Measurements from ENCODE around the gene SNX12.
A peak's percentile ranks its signal among the peaks of the same experiment; 100 is the strongest.

Gene SNX12

DNA sequence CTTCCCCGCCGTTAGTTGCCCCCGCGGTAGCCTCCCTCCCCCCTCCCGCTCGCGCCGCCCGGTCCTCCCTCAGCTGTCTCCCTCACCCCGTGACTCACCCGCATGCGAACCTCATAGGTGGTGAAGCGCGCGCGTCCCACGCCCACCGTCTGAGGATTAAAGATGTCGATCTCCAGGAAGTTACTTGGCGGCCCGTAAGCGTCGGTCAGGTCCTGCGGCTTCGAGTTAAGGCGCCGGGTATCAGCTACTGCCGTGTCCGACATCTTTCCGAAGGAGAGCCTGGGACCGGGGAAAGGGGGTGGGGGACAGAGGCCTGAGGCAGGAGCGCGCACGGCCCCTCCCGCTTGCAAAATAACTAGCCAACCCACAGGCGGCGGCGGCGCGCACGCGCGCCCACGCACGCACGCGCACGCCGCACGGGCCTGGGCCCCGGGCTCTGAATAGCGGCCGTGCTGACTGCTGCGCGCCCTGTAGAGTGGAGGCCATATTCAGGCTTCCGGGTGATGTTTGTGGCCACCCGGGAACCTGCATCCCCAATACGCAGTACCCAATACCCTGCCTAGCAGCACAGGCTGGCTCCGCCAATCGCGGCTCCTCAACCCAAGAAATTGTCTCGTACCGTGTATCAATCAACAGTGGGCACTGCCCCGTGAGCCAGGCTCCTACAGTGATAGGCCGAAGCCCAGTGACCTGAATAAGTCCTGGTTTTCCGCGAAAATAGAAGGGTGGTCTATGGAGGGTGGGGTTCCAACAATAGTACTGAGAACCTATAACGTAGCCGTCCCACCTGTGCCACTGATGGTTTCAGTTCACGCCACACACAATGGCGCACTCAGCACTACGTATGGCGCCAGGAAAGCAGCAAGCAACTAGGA lies at the start of gene SNX12:
SNX12 (minus strand) TSS at position 291 of the 875 bp plus-strand sequence; CDS start at position 263, 28 bp downstream.
- FAIRE-seq (peak; percentile 95), DNase-seq (ENCODE audit: insufficient read length, low spot score) (peak; percentile 76)
- TF ChIP-seq POLR2A (IDR thresholded peaks at IDR 0.05; ENCODE audit: low read depth, low read length) = peak; percentile 56; the same call in 1 of the 2 replicates

DNA sequence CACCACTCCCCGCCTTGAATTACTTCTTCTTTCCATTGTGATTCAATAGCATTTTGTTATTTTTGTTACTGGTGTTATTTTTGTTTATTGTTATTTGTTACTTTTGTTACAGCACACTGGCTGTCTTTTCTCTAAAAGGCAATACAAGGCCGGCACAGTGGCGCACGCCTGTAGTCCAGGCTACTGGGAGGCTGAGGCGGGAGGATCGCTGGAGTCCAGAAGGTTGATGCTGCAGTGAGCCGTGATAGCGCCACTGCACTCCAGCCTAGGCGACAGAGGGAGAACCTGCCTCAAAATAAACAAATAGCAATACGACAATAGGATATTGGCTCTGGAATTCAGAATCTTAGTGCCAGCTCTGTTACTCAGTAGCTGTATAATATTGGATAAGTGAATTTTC lies 49.2 kb upstream of the SNX12 start:
- DNase-seq (ENCODE audit: insufficient read length, low spot score) = no peak
- TF ChIP-seq POLR2A (IDR thresholded peaks at IDR 0.05; ENCODE audit: low read depth, low read length) = no peak
- no peak for FAIRE-seq

DNA sequence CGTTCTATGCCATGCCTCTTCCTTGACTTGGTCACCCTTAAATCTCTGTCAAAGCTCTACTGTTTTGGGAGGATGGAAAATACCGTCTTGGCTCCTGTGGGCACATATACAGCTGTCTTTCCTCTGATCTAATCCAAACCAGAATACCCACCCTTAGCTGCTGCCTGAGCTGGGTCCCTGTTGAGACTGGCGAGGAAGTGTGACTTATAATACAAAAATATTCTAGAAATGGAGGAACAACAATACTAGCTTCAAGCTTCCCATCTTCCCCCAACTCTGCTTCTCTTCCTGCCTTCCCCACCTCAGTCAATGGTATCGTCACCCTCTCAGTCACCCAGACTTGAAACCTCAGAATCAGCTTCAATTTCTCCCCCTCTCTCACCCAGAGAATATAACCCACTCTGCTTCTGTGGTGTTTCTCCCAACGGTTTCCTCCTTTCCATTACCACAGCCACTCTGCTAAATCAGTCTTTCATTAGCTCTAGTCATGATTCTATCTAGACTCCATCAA lies 43.8 kb upstream of the SNX12 start:
- TF ChIP-seq POLR2A (IDR thresholded peaks at IDR 0.05; ENCODE audit: low read depth, low read length) = no peak
- no peak for FAIRE-seq
- DNase-seq (ENCODE audit: insufficient read length, low spot score) = no peak

DNA sequence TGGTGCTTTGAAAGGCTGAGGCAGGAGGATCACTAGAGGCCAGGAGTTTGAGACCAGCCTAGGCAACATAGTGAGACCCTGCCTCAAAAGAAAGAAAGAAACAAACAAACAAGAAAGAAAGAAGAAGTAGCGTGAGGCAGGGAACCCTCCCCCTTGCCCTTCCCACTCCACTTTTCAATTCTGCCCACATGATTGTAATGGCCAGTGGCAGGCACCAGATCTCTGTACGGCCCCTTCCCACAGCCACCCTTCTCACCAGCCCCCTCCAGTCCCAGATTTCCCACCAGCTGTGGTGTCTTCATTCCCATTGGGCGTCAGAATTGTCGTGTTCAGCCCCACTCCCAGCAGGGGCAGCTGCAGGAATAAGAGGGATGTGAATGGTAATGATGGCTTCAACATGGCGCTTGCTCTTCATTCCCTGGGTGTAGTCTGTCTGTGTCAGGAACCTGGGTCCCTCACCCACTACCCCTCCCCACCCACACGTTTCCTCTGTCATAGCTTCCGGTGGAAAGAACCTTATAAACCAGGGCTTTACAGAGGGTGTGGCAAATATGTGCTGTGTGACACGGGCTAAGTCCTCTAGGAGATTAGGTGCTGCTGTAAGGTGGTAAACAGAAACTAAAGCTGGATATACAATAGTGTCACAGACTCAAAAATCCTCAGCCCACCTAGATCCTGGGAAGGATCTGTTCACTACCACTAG lies 43.2 kb upstream of the SNX12 start, which contains the start of gene IL2RG:
IL2RG (minus strand) TSS at position 437 of the 703 bp plus-strand sequence; CDS start at position 399, 38 bp downstream.
- DNase-seq (ENCODE audit: insufficient read length, low spot score) (no peak), FAIRE-seq (no peak)
- no peak for TF ChIP-seq POLR2A (IDR thresholded peaks at IDR 0.05; ENCODE audit: low read depth, low read length)

DNA sequence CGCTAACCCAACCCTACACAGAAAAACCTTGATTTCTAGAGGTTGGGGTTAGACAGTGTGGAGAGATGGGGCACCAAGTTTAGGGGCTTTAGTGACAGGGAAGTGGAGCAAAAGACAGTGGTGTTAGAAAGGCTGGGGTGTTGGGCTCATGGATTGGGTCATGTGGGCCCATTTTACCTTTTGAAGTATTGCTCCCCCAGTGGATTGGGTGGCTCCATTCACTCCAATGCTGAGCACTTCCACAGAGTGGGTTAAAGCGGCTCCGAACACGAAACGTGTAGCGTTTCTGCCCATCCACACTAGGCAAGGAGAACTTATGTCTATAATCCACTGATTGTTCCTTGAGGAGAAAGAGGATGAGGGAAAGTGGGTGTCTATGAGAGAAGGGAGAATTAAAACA lies 40.9 kb upstream of the SNX12 start:
- FAIRE-seq = no peak
- no peak for TF ChIP-seq POLR2A (IDR thresholded peaks at IDR 0.05; ENCODE audit: low read depth, low read length)
- DNase-seq (ENCODE audit: insufficient read length, low spot score) = no peak

DNA sequence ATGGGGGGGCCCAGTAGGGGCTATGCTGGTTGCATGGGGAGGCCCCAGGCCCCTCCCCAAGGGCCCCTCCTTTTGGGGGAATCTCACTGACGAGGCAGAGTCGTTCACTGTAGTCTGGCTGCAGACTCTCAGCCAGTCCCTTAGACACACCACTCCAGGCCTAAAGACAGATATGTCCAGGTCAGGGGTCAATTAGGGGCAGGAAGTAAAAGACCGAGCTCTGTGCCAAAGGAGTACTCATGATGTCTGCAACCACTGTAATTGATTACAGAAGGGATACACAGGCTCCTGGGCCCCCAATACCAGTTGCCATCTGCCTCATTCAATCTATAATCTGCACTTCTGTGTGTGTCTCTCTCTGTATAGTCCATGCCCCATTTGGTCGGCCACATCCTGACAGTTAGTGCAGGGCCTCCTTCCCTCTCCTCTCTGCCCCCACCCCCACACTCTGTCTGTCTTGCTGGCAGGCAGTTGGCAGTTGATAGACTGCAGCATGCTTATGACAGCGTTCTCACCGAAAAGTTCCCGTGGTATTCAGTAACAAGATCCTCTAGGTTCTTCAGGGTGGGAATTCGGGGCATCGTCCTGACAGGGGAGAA lies 39.7 kb upstream of the SNX12 start:
- TF ChIP-seq POLR2A (IDR thresholded peaks at IDR 0.05; ENCODE audit: low read depth, low read length) = no peak
- DNase-seq (ENCODE audit: insufficient read length, low spot score) = no peak
- no peak for FAIRE-seq

DNA sequence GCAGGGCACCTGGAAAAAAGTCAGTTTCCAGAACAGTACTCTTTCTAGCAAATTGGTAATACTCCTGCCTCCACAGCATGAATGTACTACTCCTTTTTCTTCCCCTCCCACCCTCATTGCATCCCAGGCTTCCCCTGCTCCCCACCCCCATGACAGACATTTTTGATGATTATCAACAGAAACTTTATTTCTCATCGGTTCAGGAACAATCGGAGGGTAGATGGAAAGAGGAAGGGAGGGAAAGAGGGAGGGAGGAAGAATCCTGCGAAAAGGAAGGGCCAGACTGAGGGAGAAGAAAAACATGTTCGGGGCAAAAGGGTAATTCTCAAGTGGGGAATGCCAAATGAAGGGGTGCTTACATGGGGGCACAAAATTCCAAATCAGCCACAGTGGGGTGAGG lies 39.1 kb upstream of the SNX12 start:
- no peak for TF ChIP-seq POLR2A (IDR thresholded peaks at IDR 0.05; ENCODE audit: low read depth, low read length)
- FAIRE-seq = no peak
- DNase-seq (ENCODE audit: insufficient read length, low spot score) = no peak

DNA sequence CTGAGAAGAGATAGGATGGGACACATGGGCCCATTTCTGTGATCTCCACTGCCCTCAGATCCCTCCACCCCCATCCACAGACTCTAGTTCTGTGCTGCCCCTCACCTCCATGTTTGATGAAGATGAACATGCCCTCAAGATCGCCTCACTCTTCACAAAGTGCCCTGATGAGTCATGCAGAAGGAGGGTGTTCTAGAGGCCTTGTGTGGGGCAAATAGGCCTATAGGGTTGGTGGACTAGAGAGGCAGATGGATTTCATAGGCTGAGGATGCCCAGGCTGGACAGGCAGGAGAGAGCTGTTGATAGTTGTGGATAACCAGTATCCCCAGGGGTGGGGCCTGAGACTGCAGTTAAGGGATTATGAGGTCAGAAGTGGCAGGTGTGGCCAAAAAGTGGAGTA lies 38.3 kb upstream of the SNX12 start, which contains the start of gene CXorf65:
CXorf65 (minus strand) TSS at position 314 of the 400 bp plus-strand sequence; CDS start at position 130, 184 bp downstream.
- FAIRE-seq (no peak), DNase-seq (ENCODE audit: insufficient read length, low spot score) (no peak)
- no peak for TF ChIP-seq POLR2A (IDR thresholded peaks at IDR 0.05; ENCODE audit: low read depth, low read length)

DNA sequence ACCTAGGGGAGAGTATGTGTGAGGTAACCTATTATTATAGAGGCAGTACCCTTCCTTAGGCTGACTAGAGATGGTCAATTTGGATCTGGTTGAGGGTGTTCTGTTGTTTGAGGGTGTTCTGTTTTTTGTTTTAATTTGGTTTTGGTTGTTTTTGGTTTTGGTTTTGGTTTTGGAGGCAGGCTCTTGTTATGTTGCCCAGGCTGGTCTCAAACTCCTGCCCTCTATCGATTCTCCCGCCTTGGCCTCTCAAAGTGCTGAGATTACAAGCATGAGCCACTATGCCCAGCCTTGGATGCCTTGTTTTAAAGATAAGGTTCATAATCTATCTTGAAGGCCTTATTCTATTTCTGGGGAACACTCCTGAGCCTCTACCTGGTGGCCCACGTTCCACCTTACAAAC lies 37.5 kb upstream of the SNX12 start:
- no peak for FAIRE-seq
- TF ChIP-seq POLR2A (IDR thresholded peaks at IDR 0.05; ENCODE audit: low read depth, low read length) = no peak
- no peak for DNase-seq (ENCODE audit: insufficient read length, low spot score)

DNA sequence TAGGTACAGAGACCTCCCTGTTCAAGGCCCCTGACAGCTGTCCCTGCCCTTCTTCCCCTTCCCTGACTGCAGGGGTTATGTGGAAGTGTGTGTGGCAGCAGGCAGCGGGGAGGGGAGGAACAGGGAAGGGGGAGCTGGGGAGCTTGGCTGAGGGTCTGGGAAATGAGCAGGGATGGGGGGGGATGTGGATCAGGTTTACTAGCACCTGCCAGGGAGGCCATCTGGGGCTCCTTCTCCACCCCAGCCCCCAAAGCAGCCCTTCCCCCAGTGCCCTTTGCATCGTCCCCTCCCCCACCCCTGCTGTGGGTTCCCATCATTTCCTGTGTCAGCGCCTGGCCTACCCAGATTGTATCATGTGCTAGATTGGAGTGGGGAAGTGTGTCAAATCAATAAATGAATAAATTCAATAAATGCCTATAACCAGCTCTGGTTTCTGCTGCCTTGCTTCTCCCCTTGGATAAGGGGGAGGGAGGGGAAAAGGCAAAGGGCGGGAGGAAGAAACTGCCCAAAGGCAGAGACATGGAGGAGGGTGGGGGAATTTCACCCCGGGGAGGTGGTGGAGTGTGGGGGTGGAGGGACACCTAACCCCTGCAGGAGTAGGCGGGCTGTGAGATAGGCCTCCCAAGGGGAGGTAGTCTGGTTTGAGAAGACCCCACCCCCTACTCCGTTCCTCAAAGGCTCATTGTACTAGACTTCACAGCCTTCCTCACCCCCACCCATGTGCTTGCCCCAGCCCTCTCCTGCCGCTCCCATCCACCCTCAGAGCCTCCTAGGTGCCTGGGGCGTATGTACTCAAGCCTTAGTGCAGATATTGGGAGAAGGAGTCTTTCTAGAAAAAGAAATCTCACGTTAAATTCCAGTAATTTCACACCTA lies 35.2 kb upstream of the SNX12 start:
- DNase-seq (ENCODE audit: insufficient read length, low spot score) (no peak), FAIRE-seq (no peak)
- no peak for TF ChIP-seq POLR2A (IDR thresholded peaks at IDR 0.05; ENCODE audit: low read depth, low read length)

DNA sequence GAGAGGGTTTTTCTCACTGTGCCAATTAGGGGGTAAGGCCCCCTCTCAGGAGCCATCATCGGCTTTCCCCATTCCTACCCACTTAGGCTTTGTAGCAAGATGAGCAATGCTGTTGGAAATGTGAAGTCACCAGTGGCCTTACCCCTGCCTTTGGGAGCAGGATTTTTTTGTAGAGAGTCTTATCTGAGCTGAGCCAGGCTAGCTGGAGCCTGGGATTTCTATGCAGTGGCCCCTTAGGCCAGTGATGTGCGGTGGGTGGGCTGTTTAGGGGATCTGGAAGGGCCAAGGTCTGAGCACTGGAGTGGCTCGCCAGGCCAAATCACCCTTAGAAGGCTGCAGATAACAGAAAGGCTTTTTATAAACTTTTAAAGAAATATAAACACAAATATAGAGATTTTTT lies 34.2 kb upstream of the SNX12 start:
- no peak for TF ChIP-seq POLR2A (IDR thresholded peaks at IDR 0.05; ENCODE audit: low read depth, low read length)
- DNase-seq (ENCODE audit: insufficient read length, low spot score) (no peak), FAIRE-seq (no peak)

DNA sequence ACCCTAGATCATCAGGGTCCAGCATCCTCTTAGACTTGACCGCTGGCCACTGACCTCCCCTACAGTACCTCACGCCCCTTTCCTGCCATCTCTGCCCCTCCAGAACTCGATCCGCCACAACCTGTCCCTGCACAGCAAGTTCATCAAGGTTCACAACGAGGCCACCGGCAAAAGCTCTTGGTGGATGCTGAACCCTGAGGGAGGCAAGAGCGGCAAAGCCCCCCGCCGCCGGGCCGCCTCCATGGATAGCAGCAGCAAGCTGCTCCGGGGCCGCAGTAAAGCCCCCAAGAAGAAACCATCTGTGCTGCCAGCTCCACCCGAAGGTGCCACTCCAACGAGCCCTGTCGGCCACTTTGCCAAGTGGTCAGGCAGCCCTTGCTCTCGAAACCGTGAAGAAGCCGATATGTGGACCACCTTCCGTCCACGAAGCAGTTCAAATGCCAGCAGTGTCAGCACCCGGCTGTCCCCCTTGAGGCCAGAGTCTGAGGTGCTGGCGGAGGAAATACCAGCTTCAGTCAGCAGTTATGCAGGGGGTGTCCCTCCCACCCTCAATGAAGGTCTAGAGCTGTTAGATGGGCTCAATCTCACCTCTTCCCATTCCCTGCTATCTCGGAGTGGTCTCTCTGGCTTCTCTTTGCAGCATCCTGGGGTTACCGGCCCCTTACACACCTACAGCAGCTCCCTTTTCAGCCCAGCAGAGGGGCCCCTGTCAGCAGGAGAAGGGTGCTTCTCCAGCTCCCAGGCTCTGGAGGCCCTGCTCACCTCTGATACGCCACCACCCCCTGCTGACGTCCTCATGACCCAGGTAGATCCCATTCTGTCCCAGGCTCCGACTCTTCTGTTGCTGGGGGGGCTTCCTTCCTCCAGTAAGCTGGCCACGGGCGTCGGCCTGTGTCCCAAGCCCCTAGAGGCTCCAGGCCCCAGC lies 32.7 kb upstream of the SNX12 start:
- FAIRE-seq = no peak
- no peak for DNase-seq (ENCODE audit: insufficient read length, low spot score)
- no peak for TF ChIP-seq POLR2A (IDR thresholded peaks at IDR 0.05; ENCODE audit: low read depth, low read length)
